ENCODE data around the gene EVC.

DNA sequence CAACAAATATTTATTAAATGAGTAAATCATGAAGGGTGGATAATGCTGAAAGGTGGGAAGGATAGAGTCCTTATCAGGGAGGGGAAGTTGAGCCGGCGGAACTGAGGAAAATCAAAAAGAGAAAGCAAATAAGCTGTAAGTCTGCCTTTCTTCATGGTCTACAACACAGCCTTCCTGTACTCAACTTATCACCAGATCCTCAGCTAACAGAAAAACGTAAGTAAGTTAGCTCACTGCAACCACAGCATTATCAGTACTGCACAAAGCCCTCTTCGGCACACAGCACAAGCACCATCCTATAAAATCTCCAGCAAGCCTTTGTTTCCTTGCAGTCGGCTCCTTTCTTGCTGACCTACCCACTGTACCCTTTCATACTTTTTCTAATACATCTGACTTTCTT lies 111.6 kb downstream of the EVC start:
- TF ChIP-seq EZH2 (IDR thresholded peaks at IDR 0.05; ENCODE audit: borderline replicate concordance) (no peak), EZH2phosphoT487 (IDR thresholded peaks at IDR 0.05; ENCODE audit: low read depth, severe bottlenecking, unreplicated experiment) (no peak)
- TF ChIP-seq, protein P1, sequence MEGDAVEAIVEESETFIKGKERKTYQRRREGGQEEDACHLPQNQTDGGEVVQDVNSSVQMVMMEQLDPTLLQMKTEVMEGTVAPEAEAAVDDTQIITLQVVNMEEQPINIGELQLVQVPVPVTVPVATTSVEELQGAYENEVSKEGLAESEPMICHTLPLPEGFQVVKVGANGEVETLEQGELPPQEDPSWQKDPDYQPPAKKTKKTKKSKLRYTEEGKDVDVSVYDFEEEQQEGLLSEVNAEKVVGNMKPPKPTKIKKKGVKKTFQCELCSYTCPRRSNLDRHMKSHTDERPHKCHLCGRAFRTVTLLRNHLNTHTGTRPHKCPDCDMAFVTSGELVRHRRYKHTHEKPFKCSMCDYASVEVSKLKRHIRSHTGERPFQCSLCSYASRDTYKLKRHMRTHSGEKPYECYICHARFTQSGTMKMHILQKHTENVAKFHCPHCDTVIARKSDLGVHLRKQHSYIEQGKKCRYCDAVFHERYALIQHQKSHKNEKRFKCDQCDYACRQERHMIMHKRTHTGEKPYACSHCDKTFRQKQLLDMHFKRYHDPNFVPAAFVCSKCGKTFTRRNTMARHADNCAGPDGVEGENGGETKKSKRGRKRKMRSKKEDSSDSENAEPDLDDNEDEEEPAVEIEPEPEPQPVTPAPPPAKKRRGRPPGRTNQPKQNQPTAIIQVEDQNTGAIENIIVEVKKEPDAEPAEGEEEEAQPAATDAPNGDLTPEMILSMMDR (IDR thresholded peaks at IDR 0.05; ENCODE audit: poor library complexity): no peak
